ENCODE data around the gene ABCA13.

Gene ABCA13

GRCh38 chr7:48237354-48237753 lies 66.1 kb downstream of the ABCA13 start:
- TF ChIP-seq CTCF (IDR thresholded peaks at IDR 0.05; ENCODE audit: low read depth, low read length, poor library complexity, severe bottlenecking) (no peak), EZH2phosphoT487 (IDR thresholded peaks at IDR 0.05; ENCODE audit: borderline replicate concordance, low read length) (no peak)
- no peaks in the 10 kb centered on the region for H3K4me1 ChIP-seq (ENCODE audit: control insufficient read depth, low read length)
- H3K36me3 ChIP-seq (ENCODE audit: control insufficient read depth, low read length): no peaks in the 10 kb centered on the region
- H3F3A ChIP-seq (ENCODE audit: control insufficient read depth, insufficient read depth): no peaks in the 10 kb centered on the region
- no peak overlapping the region for H3K4me2 ChIP-seq (ENCODE audit: low read length)
- H3K9me3 ChIP-seq (ENCODE audit: control insufficient read depth, insufficient read depth, low read length): peaks cover 4% of the 10 kb centered on the region; the same call in 1 of the 2 replicates
- no peaks in the 10 kb centered on the region for H3K27me3 ChIP-seq (ENCODE audit: control insufficient read depth, low read length)
- no peaks in the 10 kb centered on the region for H4K20me1 ChIP-seq (ENCODE audit: control insufficient read depth, insufficient read depth, low read depth, low read length)
- H3K79me2 ChIP-seq (ENCODE audit: control insufficient read depth, low read length): no peaks in the 10 kb centered on the region
- H3K4me3 ChIP-seq (ENCODE audit: low read length): no peak overlapping the region
- H3K9me2 ChIP-seq (replicated peaks; ENCODE audit: control insufficient read depth, low read length): no peaks in the 10 kb centered on the region
- no peak overlapping the region for H3K27ac ChIP-seq (ENCODE audit: low read depth, low read length)

- Histone ChIP-seq H3K9me2 (replicated peaks; ENCODE audit: control insufficient read depth, low read length) (no peaks in the 10 kb centered on the region), H3K36me3 (ENCODE audit: control insufficient read depth, low read length) (no peaks in the 10 kb centered on the region), H3K27me3 (ENCODE audit: control insufficient read depth, low read length) (peaks cover 11% of the 10 kb centered on the region), H3F3A (ENCODE audit: control insufficient read depth, insufficient read depth) (no peaks in the 10 kb centered on the region), H3K4me2 (ENCODE audit: low read length) (no peak overlapping the region), H3K4me1 (ENCODE audit: control insufficient read depth, low read length) (no peaks in the 10 kb centered on the region), H3K9me3 (ENCODE audit: control insufficient read depth, insufficient read depth, low read length) (no peaks in the 10 kb centered on the region), H3K79me2 (ENCODE audit: control insufficient read depth, low read length) (no peaks in the 10 kb centered on the region), H3K27ac (ENCODE audit: low read depth, low read length) (no peak overlapping the region), H3K4me3 (ENCODE audit: low read length) (no peak overlapping the region), H4K20me1 (ENCODE audit: control insufficient read depth, insufficient read depth, low read depth, low read length) (no peaks in the 10 kb centered on the region)
- TF ChIP-seq CTCF (IDR thresholded peaks at IDR 0.05; ENCODE audit: low read depth, low read length, poor library complexity, severe bottlenecking) (no peak), EZH2phosphoT487 (IDR thresholded peaks at IDR 0.05; ENCODE audit: borderline replicate concordance, low read length) (no peak)
Observed at GRCh38 chr7:48242846-48243245, 71.6 kb downstream of the ABCA13 start.

GRCh38 chr7:48244864-48245271 lies 73.6 kb downstream of the ABCA13 start:
- Histone ChIP-seq H3K9me3 (ENCODE audit: control insufficient read depth, insufficient read depth, low read length) (no peaks in the 10 kb centered on the region), H3K27ac (ENCODE audit: low read depth, low read length) (no peak overlapping the region), H3K4me1 (ENCODE audit: control insufficient read depth, low read length) (no peaks in the 10 kb centered on the region), H3K4me2 (ENCODE audit: low read length) (no peak overlapping the region), H3K9me2 (replicated peaks; ENCODE audit: control insufficient read depth, low read length) (no peaks in the 10 kb centered on the region), H3K36me3 (ENCODE audit: control insufficient read depth, low read length) (no peaks in the 10 kb centered on the region), H4K20me1 (ENCODE audit: control insufficient read depth, insufficient read depth, low read depth, low read length) (no peaks in the 10 kb centered on the region), H3F3A (ENCODE audit: control insufficient read depth, insufficient read depth) (no peaks in the 10 kb centered on the region), H3K4me3 (ENCODE audit: low read length) (no peak overlapping the region), H3K79me2 (ENCODE audit: control insufficient read depth, low read length) (no peaks in the 10 kb centered on the region), H3K27me3 (ENCODE audit: control insufficient read depth, low read length) (peaks cover 11% of the 10 kb centered on the region)
- TF ChIP-seq CTCF (IDR thresholded peaks at IDR 0.05; ENCODE audit: low read depth, low read length, poor library complexity, severe bottlenecking) (no peak), EZH2phosphoT487 (IDR thresholded peaks at IDR 0.05; ENCODE audit: borderline replicate concordance, low read length) (no peak)

Data from DOHH2 (cell line).